ENCODE measurements around the gene KCNMA1. TPM values are rescaled to one million over a fixed set of nuclear protein-coding genes. Genes with fewer than 3 reads are reported as not detected.

Gene KCNMA1
- total and polyA plus RNA-seq, 2 donors (not counting 1 experiment from before 2014, with no cell fraction given), result 0.82 to 3.1 TPM

DNA sequence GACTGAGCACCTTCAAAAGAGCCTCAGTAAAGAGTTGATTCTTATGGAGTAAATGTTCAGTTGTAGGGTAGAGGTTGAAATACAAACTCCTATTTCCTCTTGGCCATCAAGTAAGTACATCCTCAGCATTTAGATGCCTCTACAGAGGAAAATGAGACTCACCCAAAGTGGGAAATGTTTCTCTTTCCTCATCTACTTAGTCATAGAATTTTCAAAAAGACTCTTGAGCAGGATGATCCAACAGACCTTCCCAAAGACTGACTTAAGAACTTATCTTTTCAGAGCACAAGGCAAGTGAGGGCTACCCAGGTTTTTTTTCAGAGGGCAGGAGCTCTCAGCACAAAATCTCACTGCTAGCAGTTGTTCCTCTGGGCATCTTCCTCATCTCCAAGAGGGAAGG is 449.1 kb downstream of the KCNMA1 start:
- no peaks in the 10 kb centered on the region for H3K27me3 ChIP-seq (replicated peaks in 1 of 4; ENCODE audit: control extremely low read depth in 1 of 4, control insufficient read depth in 3 of 4, insufficient read depth in 4 of 4, low read length in 3 of 4)
- intact Hi-C loops (cut with micrococcal nuclease), result no loop called here
- no peak overlapping the region for H3K4me2 ChIP-seq (replicated peaks; ENCODE audit: low read depth, low read length, poor library complexity, severe bottlenecking)
- no peaks in the 10 kb centered on the region for H3K36me3 ChIP-seq (replicated peaks in 1 of 2; ENCODE audit: control extremely low read depth in 1 of 2, control insufficient read depth in 1 of 2, extremely low read depth in 1 of 2, insufficient read depth in 2 of 2, low read length in 1 of 2)
- no peak overlapping the region for H2AFZ ChIP-seq (ENCODE audit: insufficient read depth, low read depth, low read length, poor library complexity, severe bottlenecking)
- H3K9me3 ChIP-seq (ENCODE audit: control extremely low read depth in 1 of 3, control insufficient read depth in 2 of 3, insufficient read depth in 1 of 3, low read length in 2 of 3), result no peaks in the 10 kb centered on the region
- ChIA-PET CTCF (interaction anchor here (1.0 to 1.5 kb wide), 2 partner anchors 13 to 525 kb away, joined by 3 to 5 read pairs; no protein-coding TSS in a partner anchor), POLR2A (no interaction called here)
- H3K4me1 ChIP-seq (ENCODE audit: control insufficient read depth in 2 of 2, insufficient read depth in 2 of 2, low read length in 2 of 2), result no peaks in the 10 kb centered on the region
- H3K79me2 ChIP-seq (ENCODE audit: control insufficient read depth, insufficient read depth, low read length), result no peaks in the 10 kb centered on the region
- Mint-ChIP-seq H3K27me3 (no peaks in the 10 kb centered on the region), H3K27ac (no peak overlapping the region), H3K9me3 (ENCODE audit: insufficient read depth) (no peaks in the 10 kb centered on the region), H3K4me3 (no peak overlapping the region), H3K4me1 (no peaks in the 10 kb centered on the region)
- H3K4me3 ChIP-seq (ENCODE audit: control extremely low read depth in 1 of 5, extremely low read depth in 1 of 5, insufficient read depth in 1 of 5, low read depth in 2 of 5, low read length in 4 of 5), result no peak overlapping the region
- no peak overlapping the region for H3K9ac ChIP-seq (ENCODE audit: low read length)
- no peak for TF ChIP-seq EZH2 (IDR thresholded peaks at IDR 0.05; ENCODE audit: borderline replicate concordance, insufficient read depth, low read depth, low read length, poor library complexity, severe bottlenecking)
- TF ChIP-seq, protein P1, sequence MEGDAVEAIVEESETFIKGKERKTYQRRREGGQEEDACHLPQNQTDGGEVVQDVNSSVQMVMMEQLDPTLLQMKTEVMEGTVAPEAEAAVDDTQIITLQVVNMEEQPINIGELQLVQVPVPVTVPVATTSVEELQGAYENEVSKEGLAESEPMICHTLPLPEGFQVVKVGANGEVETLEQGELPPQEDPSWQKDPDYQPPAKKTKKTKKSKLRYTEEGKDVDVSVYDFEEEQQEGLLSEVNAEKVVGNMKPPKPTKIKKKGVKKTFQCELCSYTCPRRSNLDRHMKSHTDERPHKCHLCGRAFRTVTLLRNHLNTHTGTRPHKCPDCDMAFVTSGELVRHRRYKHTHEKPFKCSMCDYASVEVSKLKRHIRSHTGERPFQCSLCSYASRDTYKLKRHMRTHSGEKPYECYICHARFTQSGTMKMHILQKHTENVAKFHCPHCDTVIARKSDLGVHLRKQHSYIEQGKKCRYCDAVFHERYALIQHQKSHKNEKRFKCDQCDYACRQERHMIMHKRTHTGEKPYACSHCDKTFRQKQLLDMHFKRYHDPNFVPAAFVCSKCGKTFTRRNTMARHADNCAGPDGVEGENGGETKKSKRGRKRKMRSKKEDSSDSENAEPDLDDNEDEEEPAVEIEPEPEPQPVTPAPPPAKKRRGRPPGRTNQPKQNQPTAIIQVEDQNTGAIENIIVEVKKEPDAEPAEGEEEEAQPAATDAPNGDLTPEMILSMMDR (IDR thresholded peaks at IDR 0.05), result no peak
- DNase-seq (no peak), ATAC-seq (ENCODE audit: low read depth) (no peak)
- H4K20me1 ChIP-seq (ENCODE audit: control insufficient read depth, insufficient read depth, low read length, poor library complexity, severe bottlenecking), result no peaks in the 10 kb centered on the region
- H3K27ac ChIP-seq (ENCODE audit: low read length in 2 of 2), result no peak overlapping the region

- DNase-seq (no peak), ATAC-seq (ENCODE audit: low read depth) (no peak)
- no peak overlapping the region for H2AFZ ChIP-seq (ENCODE audit: insufficient read depth, low read depth, low read length, poor library complexity, severe bottlenecking)
- no peaks in the 10 kb centered on the region for H3K27me3 ChIP-seq (replicated peaks in 1 of 4; ENCODE audit: control extremely low read depth in 1 of 4, control insufficient read depth in 3 of 4, insufficient read depth in 4 of 4, low read length in 3 of 4)
- no peak overlapping the region for H3K9ac ChIP-seq (ENCODE audit: low read length)
- no peak overlapping the region for H3K4me2 ChIP-seq (replicated peaks; ENCODE audit: low read depth, low read length, poor library complexity, severe bottlenecking)
- H3K4me3 ChIP-seq (ENCODE audit: control extremely low read depth in 1 of 5, extremely low read depth in 1 of 5, insufficient read depth in 1 of 5, low read depth in 2 of 5, low read length in 4 of 5), result no peak overlapping the region
- Mint-ChIP-seq H3K27ac (no peak overlapping the region), H3K9me3 (ENCODE audit: insufficient read depth) (no peaks in the 10 kb centered on the region), H3K4me3 (no peak overlapping the region), H3K4me1 (no peaks in the 10 kb centered on the region), H3K27me3 (no peaks in the 10 kb centered on the region)
- POLR2A ChIA-PET, result no interaction called here
- TF ChIP-seq, protein P1 (IDR thresholded peaks at IDR 0.05), result no peak
- TF ChIP-seq EZH2 (IDR thresholded peaks at IDR 0.05; ENCODE audit: borderline replicate concordance, insufficient read depth, low read depth, low read length, poor library complexity, severe bottlenecking), result no peak
- no peaks in the 10 kb centered on the region for H3K4me1 ChIP-seq (ENCODE audit: control insufficient read depth in 2 of 2, insufficient read depth in 2 of 2, low read length in 2 of 2)
- H3K36me3 ChIP-seq (replicated peaks in 1 of 2; ENCODE audit: control extremely low read depth in 1 of 2, control insufficient read depth in 1 of 2, extremely low read depth in 1 of 2, insufficient read depth in 2 of 2, low read length in 1 of 2), result no peaks in the 10 kb centered on the region
- H3K27ac ChIP-seq (ENCODE audit: low read length in 2 of 2), result no peak overlapping the region
- no peaks in the 10 kb centered on the region for H3K79me2 ChIP-seq (ENCODE audit: control insufficient read depth, insufficient read depth, low read length)
- H3K9me3 ChIP-seq (ENCODE audit: control extremely low read depth in 1 of 3, control insufficient read depth in 2 of 3, insufficient read depth in 1 of 3, low read length in 2 of 3), result no peaks in the 10 kb centered on the region
- WGBS (ENCODE audit: insufficient coverage), result no CpG with 5 or more reads among the region's 1 CpG
- CTCF ChIA-PET, result interaction anchor here (1.3 to 1.5 kb wide), 2 partner anchors 12 to 454 kb away, joined by 3 to 5 read pairs; no protein-coding TSS in a partner anchor
- no peaks in the 10 kb centered on the region for H4K20me1 ChIP-seq (ENCODE audit: control insufficient read depth, insufficient read depth, low read length, poor library complexity, severe bottlenecking)
- intact Hi-C loops (cut with micrococcal nuclease), result no loop called here
These were observed 449.6 kb downstream of the KCNMA1 start for GRCh38 chr10:77188000-77188395.

All from B cell (primary cell).